NCI-H2196 treated with DMSO at 0.1 percent for 48 hours (cell line): ENCODE results near the gene CXCL8.

Source experiments
- DNase-seq: peaks from one replicate; lab custom pipeline; 2025; ENCODE audit not compliant: unreplicated experiment; lab: John Stamatoyannopoulos, UW

CXCL8 gene

DNA sequence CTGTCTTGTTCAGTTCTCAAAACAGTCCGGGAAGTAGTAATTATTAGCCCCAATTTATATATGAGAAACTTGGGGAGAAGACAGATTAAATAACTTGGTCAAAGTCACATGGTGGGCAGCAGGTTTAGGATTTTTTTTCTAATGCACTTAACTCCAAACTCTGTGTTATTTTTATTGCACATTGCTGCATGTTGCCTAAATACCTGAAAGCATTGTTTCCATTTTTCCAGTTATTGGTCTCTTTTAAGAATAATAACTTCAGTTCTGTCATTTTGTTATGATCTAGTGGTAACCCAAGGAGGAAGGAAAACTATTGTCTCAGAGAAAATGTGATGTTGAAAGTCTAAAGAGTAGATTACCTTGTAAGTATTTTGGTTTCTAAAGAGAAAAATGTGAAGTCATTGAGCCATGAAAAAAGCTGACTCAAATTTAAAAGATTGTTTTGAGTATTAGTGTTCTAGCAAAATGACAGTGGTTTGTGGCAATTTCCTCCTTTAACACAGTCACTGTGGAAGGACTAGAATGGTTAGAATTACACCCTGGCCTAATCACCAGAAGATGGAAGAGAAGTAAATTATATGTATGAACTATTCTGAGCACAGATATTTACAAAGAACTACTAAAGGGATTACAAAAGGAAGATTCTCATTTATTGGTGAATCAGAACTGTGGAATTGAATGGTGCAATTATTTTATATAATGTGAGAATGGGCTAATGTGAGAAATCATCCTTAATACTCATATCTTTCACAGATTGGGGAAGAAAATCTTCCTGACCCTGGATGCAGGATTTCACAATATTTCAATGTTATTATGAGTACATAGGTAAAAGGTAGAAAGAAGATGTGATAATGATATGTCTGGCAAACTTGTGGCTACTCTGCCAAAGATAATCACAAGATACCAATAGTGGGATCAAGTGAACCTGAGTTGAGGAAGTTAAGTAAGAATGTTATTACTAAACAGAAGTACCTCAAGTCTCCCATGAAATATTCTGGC is 21.7 kb upstream of the CXCL8 start:
- no peak for DNase-seq

DNA sequence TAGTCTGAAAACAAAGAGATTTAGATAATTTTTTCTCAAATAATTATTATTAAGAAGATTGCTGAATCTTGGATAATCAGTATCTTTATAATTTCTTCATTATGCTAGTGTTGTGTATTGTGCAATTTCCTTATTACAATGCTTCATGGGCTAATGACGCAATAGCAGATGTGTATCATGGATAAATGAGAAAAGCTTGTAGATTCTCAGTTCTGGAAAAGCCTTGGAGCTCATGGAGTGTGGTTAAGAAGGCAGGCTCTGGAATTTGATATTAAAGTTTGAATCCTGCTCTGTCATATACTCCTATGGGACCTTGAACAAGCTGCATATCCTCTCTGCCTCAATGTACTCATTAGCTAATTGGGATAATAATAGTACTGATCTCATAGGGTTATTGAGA is 18.9 kb upstream of the CXCL8 start:
- no peak for DNase-seq

DNA sequence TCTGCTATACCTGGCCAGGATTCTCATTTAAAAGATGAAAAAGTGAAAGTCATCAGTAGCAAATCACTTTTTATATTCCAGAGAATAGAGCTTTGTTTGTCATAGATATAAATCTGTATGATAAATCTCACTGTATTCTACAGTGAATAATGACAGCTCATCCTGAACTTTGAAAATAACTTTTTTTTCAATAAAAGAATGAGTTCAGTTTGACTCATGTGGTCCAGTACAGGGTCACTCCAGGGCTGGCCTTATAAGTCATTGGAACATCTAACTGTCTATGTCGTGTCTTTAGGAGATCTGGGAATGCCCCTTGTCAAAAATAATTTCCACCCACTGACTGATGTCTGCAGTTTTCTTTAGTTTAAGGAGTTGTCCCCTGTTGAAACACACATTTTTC is 18.5 kb upstream of the CXCL8 start:
- no peak for DNase-seq

GRCh38 chr4:73723023-73723422 is 17.3 kb upstream of the CXCL8 start:
- no peak for DNase-seq

- DNase-seq, result no peak
These were observed 16.4 kb upstream of the CXCL8 start for GRCh38 chr4:73723928-73724327.

- DNase-seq, result no peak
These were observed 14.9 kb upstream of the CXCL8 start for GRCh38 chr4:73725510-73725909.

- DNase-seq, result no peak
These were observed 14.4 kb upstream of the CXCL8 start for GRCh38 chr4:73725985-73726384.

DNA sequence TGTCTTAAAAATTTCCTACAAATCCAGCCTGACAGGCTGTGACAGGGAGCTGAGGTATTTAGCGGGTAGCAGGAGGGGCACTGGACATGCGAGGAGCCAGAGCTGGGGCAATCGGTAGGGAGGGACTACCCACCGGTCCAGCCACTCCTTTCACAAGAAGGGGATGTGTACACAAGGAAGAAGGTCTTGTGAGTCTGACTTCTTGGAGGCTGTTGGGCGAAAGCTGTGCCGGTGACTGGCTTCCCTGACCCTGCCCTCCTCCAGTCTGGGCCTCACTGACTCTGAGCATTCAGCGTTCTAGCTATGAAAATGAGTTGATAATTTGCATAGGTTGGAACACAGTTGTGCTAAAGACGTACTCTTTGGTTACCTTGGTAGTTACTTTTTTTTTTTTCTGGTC is 12.7 kb upstream of the CXCL8 start:
- DNase-seq, result no peak

DNA sequence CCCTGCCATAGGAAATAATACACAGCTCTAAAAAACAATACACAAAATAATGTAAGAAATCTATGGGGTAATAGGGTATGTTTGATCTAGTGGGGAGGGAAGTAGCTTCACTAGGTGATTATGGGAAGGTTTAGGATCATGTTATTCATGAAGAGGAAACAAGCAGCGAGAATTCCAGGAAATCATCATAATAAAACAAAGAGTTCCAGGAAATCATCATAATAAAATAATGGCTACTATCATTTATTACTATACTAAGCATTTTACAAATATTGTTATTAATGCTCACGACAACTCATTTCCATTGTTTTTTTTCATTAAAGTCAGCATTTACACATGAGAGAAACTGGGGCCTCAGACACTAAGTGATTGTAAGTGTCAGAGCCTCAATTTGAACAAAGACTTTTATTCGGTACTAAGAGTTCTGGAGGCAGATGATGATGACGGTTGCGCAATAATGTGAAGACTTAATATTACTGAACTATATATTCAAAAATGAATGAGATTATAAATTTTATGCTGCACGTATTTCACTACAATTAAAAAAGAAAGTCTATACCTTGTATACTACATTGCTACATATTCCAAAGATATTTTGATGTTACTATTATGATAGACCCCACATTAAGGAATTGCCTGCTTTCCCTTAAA is 12.2 kb upstream of the CXCL8 start:
- no peak for DNase-seq

DNA sequence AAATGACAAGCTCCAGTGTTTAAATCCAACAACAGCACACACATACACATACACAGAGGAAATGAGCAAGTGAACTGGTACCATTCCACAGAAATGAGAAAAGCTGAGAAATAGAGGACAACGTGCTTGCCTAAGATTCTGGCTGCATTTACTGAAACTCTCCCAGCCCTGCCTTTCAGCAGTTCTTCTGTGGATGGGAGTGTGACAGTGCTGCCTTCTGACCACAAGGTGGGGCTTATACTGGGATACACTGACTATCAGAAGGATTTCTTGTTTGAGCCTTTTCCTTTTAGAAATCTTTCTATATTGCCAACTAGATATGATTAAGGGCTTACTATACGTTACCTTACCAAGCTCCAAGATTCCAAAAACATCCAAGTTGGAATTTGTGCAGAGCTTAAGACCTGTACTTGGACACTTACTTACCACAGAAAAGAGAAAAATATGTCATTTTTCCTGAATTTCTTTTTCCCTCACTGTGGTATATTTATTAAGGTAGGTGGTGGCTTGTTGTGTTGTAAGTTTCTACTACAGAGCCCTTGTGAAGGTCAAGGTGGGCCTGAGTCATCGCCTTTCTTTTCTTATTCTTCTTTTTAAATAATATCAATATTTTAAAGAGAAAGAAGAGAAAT is 10.7 kb upstream of the CXCL8 start:
- DNase-seq, result peak; percentile 50

DNA sequence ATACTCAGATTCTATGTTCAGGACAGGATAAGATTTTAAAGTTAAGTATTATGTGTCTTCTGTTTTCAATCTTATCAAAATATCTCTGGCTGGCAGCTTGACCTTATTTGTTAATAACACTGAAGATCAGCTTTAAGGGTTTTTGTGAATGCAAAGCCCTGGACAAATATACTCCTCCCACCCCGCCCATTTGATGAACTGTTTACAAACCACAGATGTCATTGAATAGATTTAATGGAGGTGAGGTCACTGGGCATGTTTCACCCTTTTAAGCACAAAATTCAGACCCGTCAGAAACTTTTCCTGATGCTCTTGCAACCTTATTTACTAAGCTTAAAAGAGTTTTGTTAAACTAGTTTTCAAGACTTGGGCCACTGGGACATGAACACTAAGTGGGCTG is 10.1 kb upstream of the CXCL8 start:
- DNase-seq, result peak; percentile 40

DNA sequence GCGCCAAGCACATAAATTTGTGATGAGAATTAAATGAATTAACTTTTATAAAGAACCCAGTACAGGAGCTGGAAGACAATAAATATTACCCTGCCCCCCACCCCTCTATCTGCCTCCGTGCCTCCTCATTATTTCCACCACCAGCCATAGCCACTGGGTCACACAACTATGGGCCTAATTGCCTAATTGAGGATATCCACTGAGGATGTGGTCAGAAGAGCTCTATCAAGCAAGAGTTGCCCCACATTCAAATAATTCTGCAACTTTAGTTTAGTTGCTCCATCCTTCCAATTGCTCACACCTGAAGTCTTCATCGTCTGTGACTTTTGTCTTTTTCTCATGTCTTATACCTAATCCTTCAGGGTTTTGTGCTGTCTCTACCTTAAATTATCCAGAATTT is 9.5 kb upstream of the CXCL8 start:
- DNase-seq, result no peak

DNA sequence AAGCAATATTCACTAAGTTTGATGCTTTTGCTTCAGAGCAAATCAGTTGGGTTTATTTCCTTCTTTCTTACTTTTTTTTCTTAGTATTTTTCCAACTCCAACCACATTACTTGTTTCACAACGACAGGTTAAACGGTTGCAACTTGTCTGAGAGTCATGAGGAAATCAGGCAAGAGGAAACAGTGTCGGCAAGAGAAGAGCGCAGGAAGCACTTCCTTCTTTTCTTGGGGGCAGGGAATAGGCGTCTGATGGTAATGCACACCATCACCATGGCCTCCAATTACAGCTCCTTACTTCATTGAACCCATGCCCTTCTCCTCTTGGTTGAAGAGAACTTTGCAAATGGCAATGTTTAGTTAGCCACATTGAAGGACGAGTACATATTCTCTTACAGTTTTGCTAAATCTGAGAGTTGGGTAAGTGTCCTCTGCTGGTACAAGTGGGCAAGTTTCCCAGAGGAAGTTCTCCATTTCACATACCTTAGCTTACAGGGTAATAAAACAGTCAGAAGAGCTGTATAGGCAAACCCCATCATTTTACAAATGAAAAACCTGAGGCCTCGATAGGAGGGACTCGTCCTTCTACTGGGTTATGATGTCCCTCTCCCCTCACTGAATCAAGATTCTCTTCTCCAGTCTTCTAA is 8.3 kb upstream of the CXCL8 start:
- no peak for DNase-seq

- no peak for DNase-seq
These were observed 7.5 kb upstream of the CXCL8 start for GRCh38 chr4:73732759-73733431.

- no peak for DNase-seq
These were observed 5.8 kb upstream of the CXCL8 start for GRCh38 chr4:73734530-73735001.

DNA sequence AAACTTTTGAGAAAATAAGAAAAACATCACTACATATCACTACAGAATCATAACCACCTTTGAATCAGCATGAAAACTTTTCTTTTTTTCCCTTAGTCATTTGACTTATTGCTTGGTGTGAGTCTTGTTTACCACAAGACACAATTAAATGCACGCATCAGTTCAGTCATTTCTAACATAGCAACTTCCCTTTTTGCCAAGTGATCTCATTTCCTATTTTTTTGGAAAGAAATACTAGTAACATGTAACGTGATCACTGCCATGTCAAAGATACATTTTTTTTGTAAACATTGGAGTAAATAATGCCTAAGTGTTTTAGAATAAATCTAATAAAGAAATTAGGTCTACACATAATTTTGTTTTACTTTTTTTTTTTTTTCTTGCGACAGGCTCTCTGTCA is 5.1 kb upstream of the CXCL8 start:
- no peak for DNase-seq

GRCh38 chr4:73741031-73741749 is 821 bp downstream of the CXCL8 start:
- no peak for DNase-seq

DNA sequence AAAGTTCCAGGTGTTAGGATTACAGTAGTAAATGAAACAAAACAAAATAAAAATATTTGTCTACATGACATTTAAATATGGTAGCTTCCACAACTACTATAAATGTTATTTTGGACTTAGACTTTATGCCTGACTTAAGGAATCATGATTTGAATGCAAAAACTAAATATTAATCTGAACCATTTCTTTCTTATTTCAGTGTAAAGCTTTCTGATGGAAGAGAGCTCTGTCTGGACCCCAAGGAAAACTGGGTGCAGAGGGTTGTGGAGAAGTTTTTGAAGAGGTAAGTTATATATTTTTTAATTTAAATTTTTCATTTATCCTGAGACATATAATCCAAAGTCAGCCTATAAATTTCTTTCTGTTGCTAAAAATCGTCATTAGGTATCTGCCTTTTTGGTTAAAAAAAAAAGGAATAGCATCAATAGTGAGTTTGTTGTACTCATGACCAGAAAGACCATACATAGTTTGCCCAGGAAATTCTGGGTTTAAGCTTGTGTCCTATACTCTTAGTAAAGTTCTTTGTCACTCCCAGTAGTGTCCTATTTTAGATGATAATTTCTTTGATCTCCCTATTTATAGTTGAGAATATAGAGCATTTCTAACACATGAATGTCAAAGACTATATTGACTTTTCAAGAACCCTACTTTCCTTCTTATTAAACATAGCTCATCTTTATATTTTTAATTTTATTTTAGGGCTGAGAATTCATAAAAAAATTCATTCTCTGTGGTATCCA is 1.6 kb downstream of the CXCL8 start:
- DNase-seq, result no peak

DNA sequence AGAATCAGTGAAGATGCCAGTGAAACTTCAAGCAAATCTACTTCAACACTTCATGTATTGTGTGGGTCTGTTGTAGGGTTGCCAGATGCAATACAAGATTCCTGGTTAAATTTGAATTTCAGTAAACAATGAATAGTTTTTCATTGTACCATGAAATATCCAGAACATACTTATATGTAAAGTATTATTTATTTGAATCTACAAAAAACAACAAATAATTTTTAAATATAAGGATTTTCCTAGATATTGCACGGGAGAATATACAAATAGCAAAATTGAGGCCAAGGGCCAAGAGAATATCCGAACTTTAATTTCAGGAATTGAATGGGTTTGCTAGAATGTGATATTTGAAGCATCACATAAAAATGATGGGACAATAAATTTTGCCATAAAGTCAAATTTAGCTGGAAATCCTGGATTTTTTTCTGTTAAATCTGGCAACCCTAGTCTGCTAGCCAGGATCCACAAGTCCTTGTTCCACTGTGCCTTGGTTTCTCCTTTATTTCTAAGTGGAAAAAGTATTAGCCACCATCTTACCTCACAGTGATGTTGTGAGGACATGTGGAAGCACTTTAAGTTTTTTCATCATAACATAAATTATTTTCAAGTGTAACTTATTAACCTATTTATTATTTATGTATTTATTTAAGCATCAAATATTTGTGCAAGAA is 2.3 kb downstream of the CXCL8 start:
- DNase-seq, result no peak
